Ishikawa (cell line): ENCODE data around the gene COL9A2.

ENCODE experiments used
- CEBPB ChIP-seq: IDR thresholded peaks from 2 replicates; pipeline ENCODE4 v1.6.1; 2012
- CREB1 ChIP-seq: IDR thresholded peaks from 2 replicates; pipeline ENCODE4 v1.6.1; 2012; ENCODE audit warnings: low read depth
- EGR1 ChIP-seq: IDR thresholded peaks from 2 replicates; pipeline ENCODE4 v1.6.1; 2012
- EP300 ChIP-seq: IDR thresholded peaks from 2 replicates; pipeline ENCODE4 v1.6.1; 2012; ENCODE audit warnings: borderline replicate concordance
- FOXM1 ChIP-seq: IDR thresholded peaks from 2 replicates; pipeline ENCODE4 v1.6.1; 2012; ENCODE audit warnings: low read depth, borderline replicate concordance
- NFIC ChIP-seq: IDR thresholded peaks from 2 replicates; pipeline ENCODE4 v1.6.1; 2012
- RAD21 ChIP-seq: IDR thresholded peaks from 2 replicates; pipeline ENCODE4 v1.6.1; 2012; ENCODE audit warnings: low read depth
- TAF1 ChIP-seq: IDR thresholded peaks from 2 replicates; pipeline ENCODE4 v1.6.1; 2012; ENCODE audit warnings: low read depth, mild to moderate bottlenecking
- TCF12 ChIP-seq: IDR thresholded peaks from 2 replicates; pipeline ENCODE4 v1.6.1; 2012; ENCODE audit warnings: low read depth
- TEAD4 ChIP-seq: IDR thresholded peaks from 2 replicates; pipeline ENCODE4 v1.6.1; 2012
- YY1 ChIP-seq: IDR thresholded peaks from 2 replicates; pipeline ENCODE4 v1.6.1; 2012; ENCODE audit warnings: low read depth
- ZBTB7A ChIP-seq: IDR thresholded peaks from 2 replicates; pipeline ENCODE4 v1.6.1; 2012; ENCODE audit warnings: low read depth
- TF ChIP-seq, protein P1 (sequence below): IDR thresholded peaks from 2 replicates; pipeline ENCODE4 v1.6.1; 2012
- TF ChIP-seq, protein P2 (sequence below): IDR thresholded peaks from 2 replicates; pipeline ENCODE4 v1.6.1; 2012
- TF ChIP-seq, protein P3 (sequence below): IDR thresholded peaks from 2 replicates; pipeline ENCODE4 v1.6.1; 2012; ENCODE audit warnings: low read depth, mild to moderate bottlenecking

The COL9A2 gene

DNA sequence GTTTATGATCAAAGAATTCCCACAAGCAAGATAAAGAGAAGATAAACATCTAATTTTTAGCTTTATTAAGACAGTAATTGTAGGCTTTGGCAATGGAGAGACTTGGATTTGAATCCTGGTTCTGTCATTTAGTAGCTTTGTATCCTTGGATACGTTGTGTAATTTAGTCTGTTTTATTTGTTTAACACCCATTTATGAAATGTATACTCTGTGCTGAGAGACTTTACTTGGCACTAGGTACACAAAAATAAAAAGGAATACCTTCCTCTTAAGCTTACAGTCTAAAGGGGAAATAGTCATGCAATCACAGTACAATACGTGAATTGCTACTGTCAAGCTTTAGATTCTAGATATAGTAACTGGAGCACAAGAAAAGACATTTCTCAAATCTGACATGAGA, 35.2 kb downstream of the COL9A2 start:
- TF ChIP-seq TAF1 (no peak), YY1 (no peak), FOXM1 (no peak), NFIC (no peak), CREB1 (no peak), CEBPB (no peak), ZBTB7A (no peak)
- TF ChIP-seq, protein P1, sequence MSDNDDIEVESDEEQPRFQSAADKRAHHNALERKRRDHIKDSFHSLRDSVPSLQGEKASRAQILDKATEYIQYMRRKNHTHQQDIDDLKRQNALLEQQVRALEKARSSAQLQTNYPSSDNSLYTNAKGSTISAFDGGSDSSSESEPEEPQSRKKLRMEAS: no peak

GRCh38 chr1:40276122-40276521, 41.0 kb downstream of the COL9A2 start:
- TF ChIP-seq, protein P1: no peak
- TF ChIP-seq ZBTB7A (no peak), CREB1 (no peak), TAF1 (no peak), TEAD4 (no peak), NFIC (no peak), RAD21 (no peak), TCF12 (no peak), FOXM1 (no peak), EGR1 (no peak)

DNA sequence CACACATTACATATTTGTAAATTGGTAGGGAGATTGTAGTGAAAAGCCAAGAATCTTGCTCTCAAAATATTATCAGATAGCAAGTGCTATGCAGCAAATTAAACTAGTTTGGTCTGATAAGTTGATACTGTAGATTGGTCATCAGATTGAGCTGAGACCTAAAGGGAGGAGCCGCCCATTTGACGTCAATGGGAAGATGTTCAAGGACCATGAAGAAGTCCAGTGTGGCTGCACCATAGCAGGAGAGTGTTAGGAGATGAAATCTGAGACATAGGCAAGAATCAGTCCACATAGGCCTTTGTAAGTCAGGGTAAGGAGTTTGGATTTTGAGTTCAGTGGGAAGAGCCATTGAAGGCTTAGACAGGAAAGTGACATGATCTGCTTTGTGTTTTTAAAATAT, 42.8 kb downstream of the COL9A2 start:
- TF ChIP-seq, protein P2, sequence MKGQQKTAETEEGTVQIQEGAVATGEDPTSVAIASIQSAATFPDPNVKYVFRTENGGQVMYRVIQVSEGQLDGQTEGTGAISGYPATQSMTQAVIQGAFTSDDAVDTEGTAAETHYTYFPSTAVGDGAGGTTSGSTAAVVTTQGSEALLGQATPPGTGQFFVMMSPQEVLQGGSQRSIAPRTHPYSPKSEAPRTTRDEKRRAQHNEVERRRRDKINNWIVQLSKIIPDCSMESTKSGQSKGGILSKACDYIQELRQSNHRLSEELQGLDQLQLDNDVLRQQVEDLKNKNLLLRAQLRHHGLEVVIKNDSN: no peak
- TF ChIP-seq RAD21: no peak
- no peak for TF ChIP-seq ZBTB7A
- no peak for TF ChIP-seq TEAD4
- no peak for TF ChIP-seq TCF12
- TF ChIP-seq NFIC: no peak
- no peak for TF ChIP-seq EP300
- TF ChIP-seq YY1: no peak
- TF ChIP-seq, protein P3, sequence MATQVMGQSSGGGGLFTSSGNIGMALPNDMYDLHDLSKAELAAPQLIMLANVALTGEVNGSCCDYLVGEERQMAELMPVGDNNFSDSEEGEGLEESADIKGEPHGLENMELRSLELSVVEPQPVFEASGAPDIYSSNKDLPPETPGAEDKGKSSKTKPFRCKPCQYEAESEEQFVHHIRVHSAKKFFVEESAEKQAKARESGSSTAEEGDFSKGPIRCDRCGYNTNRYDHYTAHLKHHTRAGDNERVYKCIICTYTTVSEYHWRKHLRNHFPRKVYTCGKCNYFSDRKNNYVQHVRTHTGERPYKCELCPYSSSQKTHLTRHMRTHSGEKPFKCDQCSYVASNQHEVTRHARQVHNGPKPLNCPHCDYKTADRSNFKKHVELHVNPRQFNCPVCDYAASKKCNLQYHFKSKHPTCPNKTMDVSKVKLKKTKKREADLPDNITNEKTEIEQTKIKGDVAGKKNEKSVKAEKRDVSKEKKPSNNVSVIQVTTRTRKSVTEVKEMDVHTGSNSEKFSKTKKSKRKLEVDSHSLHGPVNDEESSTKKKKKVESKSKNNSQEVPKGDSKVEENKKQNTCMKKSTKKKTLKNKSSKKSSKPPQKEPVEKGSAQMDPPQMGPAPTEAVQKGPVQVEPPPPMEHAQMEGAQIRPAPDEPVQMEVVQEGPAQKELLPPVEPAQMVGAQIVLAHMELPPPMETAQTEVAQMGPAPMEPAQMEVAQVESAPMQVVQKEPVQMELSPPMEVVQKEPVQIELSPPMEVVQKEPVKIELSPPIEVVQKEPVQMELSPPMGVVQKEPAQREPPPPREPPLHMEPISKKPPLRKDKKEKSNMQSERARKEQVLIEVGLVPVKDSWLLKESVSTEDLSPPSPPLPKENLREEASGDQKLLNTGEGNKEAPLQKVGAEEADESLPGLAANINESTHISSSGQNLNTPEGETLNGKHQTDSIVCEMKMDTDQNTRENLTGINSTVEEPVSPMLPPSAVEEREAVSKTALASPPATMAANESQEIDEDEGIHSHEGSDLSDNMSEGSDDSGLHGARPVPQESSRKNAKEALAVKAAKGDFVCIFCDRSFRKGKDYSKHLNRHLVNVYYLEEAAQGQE: no peak
- TF ChIP-seq TAF1: no peak
- no peak for TF ChIP-seq EGR1

DNA sequence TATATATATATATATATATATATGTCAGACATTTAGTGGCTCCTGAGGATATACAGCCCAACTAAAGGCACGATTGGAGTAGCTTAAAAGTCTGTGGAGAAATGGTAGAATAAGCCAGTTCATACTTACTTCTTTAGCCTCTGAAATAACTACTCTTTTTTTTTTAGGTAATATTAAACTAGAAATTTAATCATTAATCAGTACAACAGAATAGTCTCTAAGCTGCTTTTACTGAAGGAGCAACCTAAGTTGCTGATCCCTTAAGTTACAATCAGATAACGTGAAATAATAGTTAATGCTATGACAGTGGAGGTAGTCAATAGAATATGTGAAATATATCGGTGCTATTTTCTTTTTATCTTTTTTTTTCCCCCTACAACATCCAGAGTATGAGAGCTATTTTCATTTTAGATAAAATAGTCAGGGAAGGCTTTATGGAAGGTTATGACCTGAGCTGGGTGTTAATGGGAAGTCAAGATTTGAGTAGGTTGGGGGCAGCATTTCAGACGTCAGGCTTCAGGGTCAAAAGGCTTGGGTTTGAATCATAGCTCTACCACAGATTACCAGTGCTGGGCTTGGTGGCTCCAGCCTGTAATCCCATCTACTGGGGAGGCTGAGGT, 43.4 kb downstream of the COL9A2 start:
- TF ChIP-seq, protein P2: no peak
- TF ChIP-seq CEBPB (no peak), NFIC (no peak), TCF12 (no peak), EP300 (no peak), TAF1 (no peak), YY1 (no peak), CREB1 (no peak), FOXM1 (no peak), TEAD4 (no peak), RAD21 (no peak)
- TF ChIP-seq, protein P3: no peak

DNA sequence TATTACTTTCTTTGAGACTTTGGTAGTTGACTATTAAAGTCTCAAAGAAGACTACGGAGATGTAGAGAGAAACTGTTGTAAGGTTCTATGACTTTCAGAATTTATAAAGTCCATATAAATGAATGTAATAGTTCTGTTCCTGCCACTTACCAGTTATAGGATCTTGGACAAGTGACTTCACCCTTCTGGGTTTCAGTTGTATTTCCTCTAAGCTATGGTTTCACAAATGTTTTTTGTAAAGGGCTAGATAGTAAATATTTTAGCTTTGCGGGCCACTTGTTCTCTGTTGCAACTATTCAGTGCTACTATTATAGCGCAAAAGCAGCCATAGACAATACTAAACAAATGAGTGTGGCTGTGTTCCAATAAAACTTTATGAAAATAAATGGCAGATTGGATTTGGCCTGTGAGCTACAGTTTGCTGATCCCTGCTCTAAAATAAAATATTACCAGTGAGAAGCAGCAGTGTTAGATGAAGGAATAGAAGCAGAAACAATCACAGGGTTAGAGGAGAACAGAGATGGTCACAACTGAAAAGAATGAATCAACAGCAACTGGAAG, 44.4 kb downstream of the COL9A2 start:
- TF ChIP-seq TEAD4: no peak
- no peak for TF ChIP-seq RAD21
- TF ChIP-seq EGR1: no peak

- TF ChIP-seq CREB1 (no peak), NFIC (no peak), EP300 (no peak), FOXM1 (no peak), TAF1 (no peak), TCF12 (no peak), ZBTB7A (no peak), TEAD4 (no peak), EGR1 (no peak), YY1 (no peak), CEBPB (no peak)
- TF ChIP-seq, protein P1: no peak
- TF ChIP-seq, protein P2: no peak
These were observed 46.8 kb downstream of the COL9A2 start for GRCh38 chr1:40270152-40270834.
